Fibroblast of skin of right biceps (primary cell): ENCODE results near the gene LSM3.

ENCODE experiments used
- DNase-seq: peaks from one replicate; pipeline ENCODE4 v3.0.0-alpha.2; 2013

Gene LSM3

DNA sequence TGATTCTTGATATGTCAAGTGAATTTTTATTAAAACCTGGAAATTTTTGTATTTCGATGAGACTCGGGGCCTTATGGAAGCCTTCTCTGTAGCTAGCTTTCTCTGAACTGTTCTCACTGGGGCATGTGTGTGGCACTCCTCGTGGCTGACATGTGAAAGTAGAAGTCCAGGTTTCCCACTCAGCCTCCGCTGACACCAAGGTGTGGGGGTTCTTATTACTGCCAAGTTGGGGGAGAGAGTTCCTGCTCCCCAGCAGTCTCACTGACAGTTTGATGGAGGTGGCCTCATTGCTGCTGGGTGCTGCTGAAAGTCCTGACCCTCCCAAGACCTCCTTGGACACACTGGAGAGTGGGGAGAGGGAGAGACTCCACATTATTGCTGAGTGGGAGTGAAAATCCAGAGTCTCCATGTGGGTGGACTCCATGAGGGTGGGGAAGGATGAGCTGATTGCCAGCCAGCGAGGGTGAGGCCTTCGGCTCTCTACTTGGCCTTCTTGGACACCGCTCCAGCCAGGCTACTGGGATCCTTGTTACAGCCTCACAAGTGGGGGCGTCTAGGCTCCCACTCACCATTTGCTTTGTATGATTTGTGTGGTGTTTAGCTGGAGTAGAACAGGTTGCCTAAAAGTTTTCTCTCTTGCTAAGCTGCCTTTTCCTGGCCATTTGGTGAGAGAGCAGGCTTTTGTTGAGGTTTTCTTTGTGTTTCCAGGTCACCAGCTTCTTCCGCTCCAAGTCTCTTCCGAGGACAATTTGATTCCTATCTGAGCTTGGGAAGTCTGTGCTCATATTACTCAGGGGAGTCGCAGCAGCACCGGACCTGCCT is 64.1 kb downstream of the LSM3 start:
- DNase-seq = no peak

DNA sequence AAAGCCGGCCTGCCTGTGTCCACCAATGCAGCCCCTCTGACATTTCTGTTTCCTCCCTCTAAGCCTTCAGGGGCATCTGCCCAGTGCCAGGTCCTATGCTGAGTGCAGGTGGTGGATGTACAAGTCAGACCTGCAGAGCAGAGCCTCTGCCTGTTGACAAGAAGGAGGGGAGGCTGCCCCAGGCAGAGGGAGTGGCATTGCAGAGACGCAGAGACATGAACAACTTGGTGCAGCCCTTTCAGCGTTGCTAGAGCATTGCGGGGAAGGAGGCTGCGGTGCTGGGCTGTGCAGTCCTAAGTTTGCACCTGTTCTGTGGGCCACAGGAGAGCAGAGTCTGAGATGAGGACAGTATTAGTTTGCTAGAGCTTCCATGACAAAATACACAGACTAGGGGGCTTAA is 65.2 kb downstream of the LSM3 start:
- DNase-seq = no peak

DNA sequence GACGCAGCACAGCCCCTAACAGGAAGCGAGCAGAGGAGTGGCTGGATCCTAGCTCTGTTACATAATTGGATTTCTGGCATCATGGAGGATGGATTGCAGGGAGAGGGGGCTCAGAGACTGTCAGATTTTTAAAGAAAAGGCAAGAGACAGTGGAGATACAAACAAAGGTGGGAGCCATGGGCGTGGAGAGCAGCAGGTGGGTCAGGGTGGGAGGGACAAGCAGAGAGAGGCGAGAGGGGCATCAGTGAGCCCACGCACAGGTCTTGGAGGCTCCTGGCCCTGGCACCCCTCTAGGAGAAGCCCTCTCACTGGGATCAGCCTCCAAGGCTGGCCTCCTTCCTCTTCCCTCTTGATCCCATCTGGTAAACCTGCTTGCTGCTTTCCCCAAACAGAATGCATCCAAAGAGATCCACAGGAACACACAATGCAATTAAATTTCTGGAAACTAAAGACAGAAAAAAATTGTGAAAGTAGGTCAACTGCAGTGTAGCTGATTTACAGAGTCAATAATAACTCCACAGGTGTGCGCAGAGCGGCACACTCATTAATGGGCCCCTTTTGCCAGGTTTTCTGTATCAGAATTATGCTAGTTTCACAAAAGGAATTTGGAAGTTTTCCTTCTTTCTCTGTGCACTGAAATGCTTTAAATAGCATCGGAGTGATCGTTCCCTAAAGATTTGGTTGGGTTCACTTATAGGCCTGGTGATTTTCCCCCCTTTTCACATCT is 66.1 kb downstream of the LSM3 start:
- DNase-seq = no peak

DNA sequence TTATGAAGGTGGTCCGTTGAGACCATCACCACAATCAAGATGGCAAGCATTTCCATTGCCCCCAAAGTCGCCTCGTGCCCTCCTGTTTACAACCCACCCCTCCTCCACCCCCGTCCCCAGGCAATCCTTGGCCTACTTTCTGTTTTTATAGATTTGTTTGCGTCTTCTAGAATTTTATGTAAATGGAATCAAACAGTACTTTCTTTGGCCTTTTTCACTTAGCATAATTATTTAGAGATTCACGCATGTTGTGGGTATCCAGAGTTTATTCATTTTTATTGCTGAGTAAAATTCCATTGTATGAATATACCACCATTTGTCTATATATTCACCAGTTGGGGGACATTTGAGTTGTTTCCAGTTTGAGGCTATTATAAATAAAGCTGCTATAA is 66.6 kb downstream of the LSM3 start:
- no peak for DNase-seq

DNA sequence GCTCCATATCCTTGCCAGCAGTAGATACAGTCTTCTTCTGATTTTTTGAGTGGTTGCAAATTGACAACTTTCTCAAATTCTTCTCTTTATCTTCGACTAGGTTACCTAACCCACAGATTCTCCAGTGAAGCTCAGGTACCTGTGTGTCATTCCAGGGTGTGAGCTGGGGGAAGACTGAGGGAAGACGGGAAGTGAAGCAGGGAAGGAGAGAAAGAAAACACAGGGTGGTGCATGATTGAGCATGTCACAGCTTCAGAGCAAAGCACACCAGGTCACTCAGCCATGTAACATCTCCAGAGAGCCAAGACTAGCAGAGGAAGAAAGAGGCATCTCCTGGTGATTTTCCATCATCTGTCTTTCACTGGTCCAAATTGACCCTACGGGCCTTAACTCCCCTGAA is 67.2 kb downstream of the LSM3 start:
- no peak for DNase-seq

DNA sequence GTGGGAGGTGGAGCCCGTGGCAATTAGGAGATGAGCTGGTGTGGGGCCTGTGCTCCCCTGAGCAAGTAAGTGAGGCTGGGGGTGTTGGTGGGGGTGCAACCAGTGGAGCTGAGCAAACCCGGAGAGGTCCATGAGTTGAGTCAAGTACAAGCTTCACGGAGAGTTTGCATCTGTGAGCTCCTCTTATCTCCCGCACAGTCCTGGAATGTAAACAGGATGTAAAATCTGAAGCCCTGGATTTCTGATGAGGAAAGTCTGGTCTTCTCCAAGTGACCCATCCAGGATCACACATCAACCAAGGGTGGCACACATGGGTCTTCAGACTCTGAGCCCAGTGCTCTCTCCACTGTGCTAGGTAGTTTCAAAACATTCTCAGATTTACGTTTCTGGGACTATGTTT is 67.8 kb downstream of the LSM3 start:
- no peak for DNase-seq

DNA sequence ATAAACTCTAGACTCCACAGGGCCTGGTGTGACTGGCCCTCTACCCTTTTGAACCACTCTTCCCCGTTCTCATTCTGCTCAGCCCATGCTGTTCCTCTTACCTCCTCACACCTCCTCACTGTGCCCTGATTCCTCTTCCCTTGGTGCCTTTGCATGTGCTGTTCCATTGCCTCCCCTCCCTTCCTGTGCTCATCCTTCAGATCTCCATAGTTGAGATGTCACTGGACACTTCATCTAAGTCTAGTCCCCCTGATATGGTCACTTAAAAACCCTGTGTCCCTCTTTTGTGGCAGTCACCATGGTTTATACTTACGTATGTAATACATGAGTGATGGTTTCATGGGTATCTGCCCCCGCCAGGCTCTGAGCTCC is 69.8 kb downstream of the LSM3 start:
- DNase-seq = no peak

DNA sequence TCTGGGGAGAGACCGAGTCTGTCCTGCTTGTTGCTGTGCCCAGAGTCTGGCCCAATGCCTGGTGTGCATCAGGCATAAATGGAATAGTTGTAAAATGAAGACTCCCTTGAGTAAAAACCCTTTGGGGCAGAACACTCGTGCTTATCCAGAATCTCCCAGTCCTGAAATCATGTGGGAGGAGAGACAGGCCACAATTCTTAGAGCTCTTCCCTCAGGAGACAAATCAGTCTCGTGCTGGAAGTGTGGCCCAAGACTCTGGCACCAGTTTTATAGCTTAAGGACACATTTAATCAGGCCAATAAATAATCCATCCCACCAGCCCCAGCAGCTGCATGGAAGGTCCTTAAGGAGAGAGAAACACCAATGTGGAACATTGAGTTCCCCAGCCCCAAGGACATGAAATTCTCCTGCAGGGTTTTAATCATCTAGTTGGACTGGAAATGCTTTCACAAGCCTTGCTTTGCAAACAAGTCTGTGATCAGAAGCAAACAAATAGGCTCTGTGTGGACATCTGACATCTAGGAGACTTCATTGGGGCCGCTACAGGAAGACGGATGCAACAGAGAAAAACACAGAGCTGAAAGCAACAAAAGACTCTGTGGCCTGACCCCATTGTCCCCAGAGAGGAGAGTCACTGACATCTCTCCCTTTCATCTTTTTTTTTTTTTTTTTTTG is 70.4 kb downstream of the LSM3 start:
- DNase-seq = no peak
